ENCODE results near the gene NAA25.

The NAA25 gene

DNA sequence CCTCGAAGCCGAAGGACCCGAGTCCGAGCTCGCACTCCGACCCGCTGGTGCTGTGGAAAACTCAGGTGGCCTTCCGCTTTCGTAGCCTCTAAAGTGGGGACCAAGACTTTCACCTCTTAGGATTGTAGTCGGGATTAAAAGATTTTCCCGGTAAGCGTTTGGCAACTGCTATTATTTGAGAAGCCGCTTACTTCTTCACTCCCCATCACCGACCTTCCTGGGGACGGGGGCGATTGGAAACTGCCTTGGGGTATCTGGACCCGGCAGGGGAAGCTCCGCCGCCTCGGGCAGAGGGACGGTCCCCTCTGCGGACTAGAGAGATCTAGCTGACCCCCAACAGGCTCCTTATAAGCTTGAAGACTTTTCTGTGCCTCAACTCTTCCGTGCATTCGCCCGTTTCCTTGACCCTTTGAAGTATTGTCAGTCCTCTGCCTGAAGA, 17.4 kb upstream of the NAA25 start:
- no peak for DNase-seq (ENCODE audit: low read depth)
- peak overlapping the region; percentile 96 for H3K4me3 ChIP-seq (ENCODE audit: low read length)
- TF ChIP-seq, protein P1, sequence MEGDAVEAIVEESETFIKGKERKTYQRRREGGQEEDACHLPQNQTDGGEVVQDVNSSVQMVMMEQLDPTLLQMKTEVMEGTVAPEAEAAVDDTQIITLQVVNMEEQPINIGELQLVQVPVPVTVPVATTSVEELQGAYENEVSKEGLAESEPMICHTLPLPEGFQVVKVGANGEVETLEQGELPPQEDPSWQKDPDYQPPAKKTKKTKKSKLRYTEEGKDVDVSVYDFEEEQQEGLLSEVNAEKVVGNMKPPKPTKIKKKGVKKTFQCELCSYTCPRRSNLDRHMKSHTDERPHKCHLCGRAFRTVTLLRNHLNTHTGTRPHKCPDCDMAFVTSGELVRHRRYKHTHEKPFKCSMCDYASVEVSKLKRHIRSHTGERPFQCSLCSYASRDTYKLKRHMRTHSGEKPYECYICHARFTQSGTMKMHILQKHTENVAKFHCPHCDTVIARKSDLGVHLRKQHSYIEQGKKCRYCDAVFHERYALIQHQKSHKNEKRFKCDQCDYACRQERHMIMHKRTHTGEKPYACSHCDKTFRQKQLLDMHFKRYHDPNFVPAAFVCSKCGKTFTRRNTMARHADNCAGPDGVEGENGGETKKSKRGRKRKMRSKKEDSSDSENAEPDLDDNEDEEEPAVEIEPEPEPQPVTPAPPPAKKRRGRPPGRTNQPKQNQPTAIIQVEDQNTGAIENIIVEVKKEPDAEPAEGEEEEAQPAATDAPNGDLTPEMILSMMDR (conservative IDR thresholded peaks at IDR 0.05; ENCODE audit: low read length): no peak

DNA sequence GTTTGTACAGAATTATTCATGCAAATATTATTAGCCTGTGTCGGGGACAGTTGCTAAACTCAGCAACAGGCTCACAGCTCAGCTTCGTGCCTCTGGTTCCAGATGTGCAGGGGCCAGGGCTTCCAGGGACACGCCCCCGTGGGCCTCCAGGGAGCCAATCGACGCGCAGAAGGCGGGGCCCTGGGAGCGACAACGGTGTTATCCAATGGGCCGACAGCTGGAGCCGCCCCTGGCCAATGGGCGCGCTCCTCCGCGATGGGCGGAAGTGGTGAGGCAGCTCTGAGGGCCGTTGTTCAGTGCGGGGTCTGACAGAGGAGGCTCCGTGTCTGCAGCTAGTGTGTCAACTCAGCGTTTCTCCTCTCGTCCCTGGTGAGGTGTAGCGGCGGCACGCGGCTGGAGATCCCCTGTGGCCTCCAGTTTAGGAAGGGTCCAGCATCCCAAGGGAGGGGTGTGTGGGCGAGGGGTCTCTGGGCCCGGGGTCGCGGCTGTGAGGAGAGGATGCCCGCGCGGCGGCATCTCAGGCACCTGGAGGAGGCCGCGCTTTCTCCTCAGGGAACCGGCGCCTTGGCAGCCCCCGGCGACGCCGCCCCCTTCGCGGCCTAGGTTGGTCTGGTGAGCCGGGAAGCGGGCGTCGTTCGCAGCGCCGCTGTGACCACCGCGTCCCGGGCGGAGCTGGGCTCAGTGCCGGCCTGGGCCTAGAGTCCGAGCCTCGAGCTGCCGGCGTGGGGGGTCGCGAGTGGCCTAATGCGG, 16.8 kb upstream of the NAA25 start, which contains the start of gene TRAFD1:
Gene TRAFD1, plus strand, starts transcription at position 311 of the 750 bp plus-strand sequence. CDS start 4,963 bp downstream, outside the sequence.
- TF ChIP-seq, protein P1 (conservative IDR thresholded peaks at IDR 0.05; ENCODE audit: low read length): no peak
- H3K4me3 ChIP-seq (ENCODE audit: low read length): peak within 1 kb of the TSS; percentile 96
- DNase-seq (ENCODE audit: low read depth): peak; percentile 96

DNA sequence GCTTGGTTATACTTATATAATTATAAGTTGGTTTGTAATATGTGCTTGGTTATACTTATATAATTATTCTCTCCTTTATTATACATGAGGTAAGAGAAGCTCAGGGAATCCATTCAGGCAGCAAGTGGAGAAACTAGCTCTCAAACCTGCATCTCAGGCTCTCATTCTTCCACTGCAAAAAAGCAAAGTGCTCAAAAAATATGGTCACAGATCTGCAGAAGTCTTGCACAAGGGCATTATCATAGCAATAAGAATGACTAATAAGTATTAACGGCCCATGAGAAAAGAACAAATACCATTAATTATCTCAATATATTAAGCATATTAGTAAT, 16.3 kb upstream of the NAA25 start:
- H3K4me3 ChIP-seq (ENCODE audit: low read length): no peak overlapping the region; the same call in 1 of the 2 replicates
- no peak for DNase-seq (ENCODE audit: low read depth)
- TF ChIP-seq, protein P1 (conservative IDR thresholded peaks at IDR 0.05; ENCODE audit: low read length): no peak

DNA sequence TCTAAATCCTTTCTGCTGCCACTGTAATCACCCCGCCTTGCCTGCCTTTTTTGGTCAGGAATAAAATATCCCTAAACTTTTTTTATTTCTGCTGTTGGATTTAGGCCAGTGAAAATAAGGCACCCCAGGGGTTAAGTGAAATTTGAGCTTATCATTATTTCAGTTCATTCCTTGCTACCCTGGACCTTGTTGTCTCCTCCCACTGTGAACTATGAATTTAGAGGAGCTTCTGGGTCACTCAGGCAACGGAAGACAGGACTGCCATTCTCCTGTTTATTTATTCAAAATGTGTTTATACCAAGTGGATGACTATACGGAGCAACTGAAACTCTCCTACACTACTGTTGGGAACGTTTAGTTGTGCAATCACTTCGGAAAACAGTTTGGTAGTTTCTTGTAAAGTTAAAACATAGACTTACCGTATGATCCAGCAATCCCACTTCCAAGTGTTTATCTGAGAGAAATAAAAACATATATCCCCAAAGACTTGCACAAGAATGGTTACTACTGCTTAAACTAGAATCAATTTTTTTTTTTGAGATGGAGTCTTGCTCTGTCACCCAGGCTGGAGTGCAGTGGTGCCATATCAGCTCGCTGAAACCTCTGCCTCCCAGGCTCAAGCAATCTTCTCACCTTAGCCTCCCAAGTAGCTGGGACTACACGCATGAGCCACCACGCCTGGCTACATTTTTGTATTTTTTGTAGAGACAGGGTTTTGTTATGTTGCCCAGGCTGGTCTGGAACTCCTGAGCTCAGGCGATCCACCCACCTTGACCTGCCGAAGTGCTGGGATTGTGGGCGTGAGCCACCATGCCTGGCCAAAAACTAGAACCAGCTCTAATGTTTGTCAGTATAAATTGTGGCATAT, 14.5 kb upstream of the NAA25 start:
- TF ChIP-seq, protein P1 (conservative IDR thresholded peaks at IDR 0.05; ENCODE audit: low read length): no peak
- no peak overlapping the region for H3K4me3 ChIP-seq (ENCODE audit: low read length)
- DNase-seq (ENCODE audit: low read depth): peak; percentile 42

DNA sequence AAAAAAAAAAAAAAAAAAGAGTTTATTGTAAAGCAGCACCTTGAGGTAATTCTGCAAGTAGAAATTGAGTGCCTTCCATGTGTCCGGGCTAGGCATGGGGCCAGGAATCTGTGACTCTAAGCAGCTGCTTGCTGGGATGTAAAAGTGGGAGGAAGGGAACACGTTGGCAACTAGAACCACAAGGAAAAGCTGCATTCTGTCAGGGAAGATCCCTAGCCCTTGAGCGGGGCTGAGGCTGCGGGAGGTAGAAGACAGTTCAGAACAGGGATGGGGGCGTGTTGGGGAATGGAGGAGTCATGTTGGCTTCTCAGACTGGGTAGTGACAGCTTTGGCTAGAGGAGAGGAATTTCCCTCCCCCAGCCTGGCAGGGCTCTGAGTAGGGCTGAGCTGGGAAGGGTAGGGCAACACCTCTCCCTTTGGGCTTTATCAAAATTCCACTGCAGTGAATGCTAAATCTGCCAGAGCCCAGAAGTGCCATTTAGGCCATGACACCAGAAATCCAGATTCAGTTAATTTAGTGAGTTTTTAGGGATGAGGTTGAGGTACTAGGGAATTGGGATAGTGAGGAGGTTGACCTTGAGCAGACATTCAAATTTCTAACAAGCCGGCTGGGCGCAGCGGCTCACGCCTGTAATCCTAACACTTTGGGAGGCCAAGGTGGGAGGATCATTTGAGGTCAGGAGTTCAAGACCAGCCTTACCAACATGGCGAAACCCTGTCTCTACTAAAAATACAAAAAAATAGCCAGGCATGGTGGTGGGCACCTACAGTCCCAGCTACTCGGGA, 13.4 kb upstream of the NAA25 start:
- TF ChIP-seq, protein P1 (conservative IDR thresholded peaks at IDR 0.05; ENCODE audit: low read length): no peak
- H3K4me3 ChIP-seq (ENCODE audit: low read length): peak overlapping the region; percentile 24; the same call in 1 of the 2 replicates
- DNase-seq (ENCODE audit: low read depth): peak; percentile 89

DNA sequence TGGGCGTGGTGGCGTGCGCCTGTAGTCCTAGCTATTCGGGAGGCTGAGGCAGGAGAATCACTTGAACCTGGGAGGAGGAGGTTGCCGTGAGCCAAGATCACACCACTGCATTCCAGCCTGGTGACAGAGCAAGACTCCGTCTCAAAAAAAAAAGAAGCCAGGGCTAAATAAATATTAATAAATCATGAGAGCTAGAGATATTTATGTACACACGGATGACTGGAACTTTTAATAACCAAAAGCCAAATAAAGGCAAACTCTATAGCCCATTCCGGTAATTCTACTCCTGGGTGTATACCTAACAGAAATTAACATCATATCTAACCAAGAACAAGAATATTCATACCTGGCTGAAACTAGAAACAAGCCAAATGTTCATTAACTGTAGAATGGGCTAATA, 9.1 kb upstream of the NAA25 start:
- TF ChIP-seq, protein P1 (conservative IDR thresholded peaks at IDR 0.05; ENCODE audit: low read length): no peak
- no peak overlapping the region for H3K4me3 ChIP-seq (ENCODE audit: low read length)
- DNase-seq (ENCODE audit: low read depth): no peak

Data from AG10803 (cell line).